Fibroblast of lung (primary cell): ENCODE data around the gene ZNF154.

ENCODE experiments used
- CTCF ChIP-seq, 2 donors: IDR thresholded peaks in 1 of 2; conservative IDR thresholded peaks in 1 of 2; 1 replicate in 1 of 2; 2 replicates in 1 of 2; pipeline ENCODE4 v1.5.1; 2011 to 2012; ENCODE audit warnings: low read length in 2 of 2, control low read depth in 1 of 2, inconsistent platforms in 1 of 2, low read depth in 1 of 2, mild to moderate bottlenecking in 1 of 2
- EZH2 ChIP-seq: IDR thresholded peaks from 2 replicates; pipeline ENCODE4 v1.5.1; 2012; ENCODE audit warnings: low read length, control low read depth, mild to moderate bottlenecking; ENCODE audit errors: missing control alignments

- TF ChIP-seq CTCF (conservative IDR thresholded peaks at IDR 0.05 in 1 of 2, IDR thresholded peaks at IDR 0.05 in 1 of 2; ENCODE audit: low read depth in 1 of 2, low read length in 2 of 2) (no peak), EZH2 (no peak)
These were observed 37.7 kb downstream of the ZNF154 start for GRCh38 chr19:57671124-57671895.
